HG03442 (cell line): ENCODE measurements around the gene PLEKHG4B.
"Not testable (repeated sequence)": the region's sequence is repeated elsewhere in the genome, so short reads cannot be mapped to it uniquely, and the experiment has no call there.

Experiments
- ATAC-seq: cut with Tn5 transposase; IDR thresholded peaks from one replicate; pipeline ENCODE4 v1.9.1; 2021; ENCODE audit warnings: mild to moderate bottlenecking, moderate library complexity; ENCODE audit not compliant: unreplicated experiment

PLEKHG4B gene

GRCh38 chr5:93221-93980 is 1.4 kb downstream of the PLEKHG4B start:
- ATAC-seq = no peak

DNA sequence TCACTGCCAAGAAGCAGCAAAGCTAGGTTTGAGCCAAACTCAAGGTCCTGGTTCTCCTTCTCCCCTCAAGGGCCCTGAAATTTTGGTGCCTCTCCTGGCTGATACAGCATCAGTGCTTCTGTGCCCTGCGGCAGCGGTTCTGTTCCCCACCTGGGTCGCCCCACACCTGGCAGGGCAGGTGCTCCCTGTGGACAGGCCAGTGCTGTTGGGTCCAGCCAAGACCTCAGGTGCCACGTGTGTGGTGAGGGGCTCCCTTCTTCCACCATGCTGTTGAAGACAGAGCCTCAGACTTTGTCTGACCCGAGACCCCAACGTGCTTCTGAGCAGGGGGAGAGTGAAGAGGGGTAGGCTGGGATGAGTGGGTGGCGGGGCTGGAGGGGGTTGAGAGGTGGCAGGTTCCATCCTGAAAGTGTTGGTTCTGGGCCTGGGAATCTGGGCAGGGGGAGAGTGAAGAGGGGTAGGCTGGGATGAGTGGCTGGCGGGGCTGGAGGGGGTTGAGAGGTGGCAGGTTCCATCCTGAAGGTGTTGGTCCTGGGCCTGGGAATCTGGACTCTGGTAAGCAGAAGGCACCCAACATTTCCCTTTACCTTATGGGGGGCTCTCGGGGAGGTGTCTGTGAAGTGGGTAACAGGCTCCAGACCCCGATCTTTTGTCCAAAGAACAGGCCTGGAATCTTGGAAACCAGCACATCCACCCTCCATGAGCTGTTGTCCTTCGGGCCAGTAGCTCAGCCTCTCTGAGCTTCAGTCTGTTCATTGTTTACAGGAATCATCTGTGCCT is 2.3 kb downstream of the PLEKHG4B start:
- ATAC-seq = no peak

DNA sequence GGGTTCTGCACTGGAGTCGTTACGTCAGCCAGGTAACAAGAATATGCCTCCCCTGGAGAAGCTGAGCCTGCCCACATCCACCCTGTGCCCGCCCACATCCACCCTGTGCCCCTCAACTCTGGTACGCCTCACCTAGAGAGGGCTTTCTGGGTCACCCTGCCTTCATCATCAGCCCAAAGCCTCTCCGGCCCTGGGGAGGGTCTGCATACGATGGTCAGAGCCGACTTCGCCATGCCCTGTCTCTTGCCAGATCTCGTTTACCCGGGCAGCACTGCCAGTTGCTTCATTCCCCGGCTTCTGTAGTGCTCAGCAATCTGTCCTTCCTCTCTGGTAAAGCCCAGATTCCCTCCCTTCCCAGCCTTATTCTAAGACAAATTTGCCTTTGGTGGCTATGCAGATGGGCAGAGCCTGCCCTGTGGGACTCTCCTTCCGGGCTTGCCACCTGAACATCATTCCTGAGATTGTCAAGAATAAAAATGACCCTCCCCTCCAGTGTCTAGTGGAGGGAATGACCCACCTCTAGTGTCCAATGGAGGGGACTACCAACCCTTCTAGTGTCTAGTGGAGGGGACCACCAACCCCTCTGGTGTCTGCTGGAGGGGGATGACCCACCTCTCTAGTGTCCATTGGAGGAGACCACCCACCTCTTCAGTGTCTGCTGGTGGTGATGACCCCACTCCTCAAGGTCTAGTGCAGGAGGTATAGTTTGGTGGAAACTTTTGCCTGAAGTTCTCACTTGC is 3.4 kb downstream of the PLEKHG4B start:
- ATAC-seq = no peak

- no peak for ATAC-seq
Observed at GRCh38 chr5:96976-97660, 5.2 kb downstream of the PLEKHG4B start.

- ATAC-seq = no peak
Observed at GRCh38 chr5:99815-100214, 7.8 kb downstream of the PLEKHG4B start.

DNA sequence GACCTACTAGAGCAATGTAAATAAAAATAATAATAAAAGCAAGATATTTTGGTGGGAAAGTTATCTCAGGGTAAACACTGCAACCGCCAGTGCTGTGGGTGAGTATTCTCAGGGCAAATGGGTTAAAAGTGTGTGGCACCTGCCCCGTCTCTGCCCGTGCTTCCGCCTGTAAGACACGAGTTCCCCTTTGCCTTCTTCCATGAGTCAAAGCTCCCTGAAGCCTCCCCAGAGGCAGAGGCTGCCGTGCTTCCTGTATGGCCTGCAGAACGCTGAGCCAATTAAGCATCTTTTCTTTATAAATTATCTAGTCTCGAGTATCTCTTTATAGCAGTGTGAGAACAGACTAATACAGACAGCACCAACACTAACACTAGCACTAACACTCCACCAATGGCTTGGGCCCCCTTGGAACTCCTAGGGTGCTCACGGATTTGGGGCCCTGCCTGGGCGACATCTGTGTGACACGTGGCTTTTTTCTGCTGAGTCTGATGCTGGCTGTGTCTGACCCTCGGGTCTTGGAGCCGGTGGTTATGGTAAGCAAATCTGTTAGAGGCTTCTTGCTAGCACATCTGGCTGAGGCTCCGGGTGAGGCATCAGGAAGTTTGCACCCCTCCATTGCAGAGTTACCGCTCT is 10.6 kb downstream of the PLEKHG4B start:
- ATAC-seq = no peak

- ATAC-seq = not testable (repeated sequence)
Observed at GRCh38 chr5:104106-104505, 12.1 kb downstream of the PLEKHG4B start.

- no peak for ATAC-seq
Observed at GRCh38 chr5:104778-105296, 12.9 kb downstream of the PLEKHG4B start.

DNA sequence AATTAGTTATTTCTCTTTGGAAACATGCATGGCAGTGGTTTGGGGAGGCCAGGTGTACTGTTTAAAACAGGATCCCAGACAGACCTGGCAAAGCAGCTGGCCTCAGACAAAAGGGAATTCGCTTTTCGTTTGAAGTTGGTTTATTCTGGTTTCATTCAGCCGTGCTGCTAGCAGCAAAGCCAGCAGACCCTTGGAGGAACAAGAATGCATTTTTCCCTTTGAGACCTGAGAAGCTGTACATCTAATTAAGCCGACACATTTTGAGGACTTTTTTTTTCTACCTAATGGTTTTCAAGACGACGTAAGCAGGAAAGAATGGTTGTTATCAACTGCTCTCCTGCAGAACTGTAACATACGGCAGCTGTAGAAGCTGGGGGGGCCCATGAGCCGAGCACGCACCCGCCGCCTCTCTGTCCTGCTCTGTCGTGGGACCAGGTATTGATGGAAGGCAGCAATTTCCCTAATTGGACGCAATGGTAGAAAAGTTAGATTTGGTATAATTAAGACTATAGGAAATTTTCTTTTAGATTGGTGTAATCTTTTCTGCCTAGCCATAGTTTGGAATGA is 13.6 kb downstream of the PLEKHG4B start:
- no peak for ATAC-seq

DNA sequence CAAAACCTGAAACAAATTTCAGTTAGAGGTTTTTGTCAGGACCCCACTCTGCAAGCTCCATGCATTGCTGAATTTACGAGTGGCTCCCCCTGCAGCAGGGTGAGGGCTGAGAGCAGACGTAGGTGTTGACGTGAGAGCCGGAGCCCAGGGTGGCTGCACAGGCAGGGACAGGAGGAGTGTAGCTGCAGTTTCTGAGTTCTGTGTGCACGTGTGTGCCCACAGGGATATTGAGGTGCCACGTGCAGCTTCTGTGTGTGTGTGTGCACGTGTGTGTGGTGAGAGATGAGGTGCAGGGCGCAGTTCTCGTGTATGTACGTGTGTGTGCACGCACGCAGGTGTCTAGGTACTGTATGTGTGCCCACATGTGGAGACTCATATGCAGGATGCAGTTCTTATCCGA is 14.6 kb downstream of the PLEKHG4B start:
- no peak for ATAC-seq

GRCh38 chr5:107526-107925 is 15.6 kb downstream of the PLEKHG4B start:
- ATAC-seq = no peak

GRCh38 chr5:109826-110225 is 17.9 kb downstream of the PLEKHG4B start:
- ATAC-seq = no peak

DNA sequence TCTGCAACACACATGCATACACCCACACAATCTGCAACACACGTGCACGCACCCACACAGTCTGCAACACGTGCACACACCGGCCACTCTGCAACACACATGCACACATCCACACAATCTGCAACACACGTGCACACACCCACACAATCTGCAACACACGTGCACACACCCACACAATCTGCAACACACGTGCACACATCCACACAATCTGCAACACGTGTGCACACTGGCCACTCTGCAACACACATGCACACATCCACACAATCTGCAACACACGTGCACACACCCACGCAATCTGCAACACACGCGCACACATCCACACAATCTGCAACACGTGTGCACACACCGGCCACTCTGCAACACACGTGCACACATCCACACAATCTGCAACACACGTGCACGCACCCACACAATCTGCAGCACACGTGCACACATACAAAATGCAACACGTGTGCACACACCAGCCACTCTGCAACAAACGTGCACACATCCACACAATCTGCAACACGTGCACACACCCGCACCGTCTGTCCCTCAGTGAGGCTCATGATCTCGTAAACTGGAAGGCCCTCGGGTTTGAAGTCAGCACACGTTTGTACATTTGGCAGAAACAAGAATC is 18.4 kb downstream of the PLEKHG4B start:
- no peak for ATAC-seq

- no peak for ATAC-seq
Observed at GRCh38 chr5:111171-111570, 19.2 kb downstream of the PLEKHG4B start.

- ATAC-seq = no peak
Observed at GRCh38 chr5:119486-120097, 27.6 kb downstream of the PLEKHG4B start.

- ATAC-seq = no peak
Observed at GRCh38 chr5:121432-121831, 29.5 kb downstream of the PLEKHG4B start.

GRCh38 chr5:125815-126214 is 33.8 kb downstream of the PLEKHG4B start:
- no peak for ATAC-seq

DNA sequence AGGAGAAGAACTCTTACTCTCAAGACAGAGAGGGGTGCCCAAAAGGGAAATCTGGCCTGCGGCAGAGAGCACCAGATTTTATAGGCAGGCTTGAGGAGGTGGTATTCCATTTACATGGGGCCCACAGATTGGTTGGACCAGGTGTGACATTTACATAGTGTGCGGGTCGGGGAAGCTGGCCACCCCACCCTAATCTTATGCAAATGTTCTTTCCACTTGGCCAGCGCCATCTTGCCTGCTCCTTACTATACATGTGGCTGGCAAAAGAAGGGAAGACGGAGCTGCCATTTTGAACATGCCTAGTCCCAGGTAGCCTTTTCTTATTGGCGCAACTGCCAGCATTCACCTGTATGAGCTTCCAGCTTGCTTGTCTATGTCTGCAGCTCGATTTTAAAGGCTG is 34.8 kb downstream of the PLEKHG4B start:
- no peak for ATAC-seq

DNA sequence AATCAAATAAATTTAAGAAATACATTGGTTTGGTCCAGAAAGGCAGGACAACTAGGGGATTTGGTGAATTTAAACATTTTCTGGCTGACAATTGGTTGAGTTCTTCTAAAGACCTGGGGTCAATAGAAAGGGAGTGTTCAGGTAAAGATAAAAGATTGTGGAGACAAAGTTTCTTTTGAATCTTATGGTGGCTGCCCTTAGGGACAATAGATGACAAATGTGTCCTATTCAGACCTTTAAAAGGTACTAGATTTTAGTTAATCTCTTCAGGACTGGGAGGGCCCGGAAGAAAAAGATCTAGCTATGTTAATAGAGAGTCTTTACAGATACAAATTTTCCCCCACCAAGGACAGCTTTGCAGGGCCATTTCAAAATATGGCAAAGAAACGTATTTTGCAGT is 35.9 kb downstream of the PLEKHG4B start:
- ATAC-seq = no peak
